ENCODE data around the gene INAVA. TPM values are rescaled to one million over a fixed set of nuclear protein-coding genes. Genes with fewer than 3 reads are reported as not detected.

The INAVA gene
- total and polyA plus RNA-seq, 2 of the 13 experiments (the other 11 are each of a cell fraction or from before 2014, with no cell fraction given): 6.0 to 13.5 TPM

DNA sequence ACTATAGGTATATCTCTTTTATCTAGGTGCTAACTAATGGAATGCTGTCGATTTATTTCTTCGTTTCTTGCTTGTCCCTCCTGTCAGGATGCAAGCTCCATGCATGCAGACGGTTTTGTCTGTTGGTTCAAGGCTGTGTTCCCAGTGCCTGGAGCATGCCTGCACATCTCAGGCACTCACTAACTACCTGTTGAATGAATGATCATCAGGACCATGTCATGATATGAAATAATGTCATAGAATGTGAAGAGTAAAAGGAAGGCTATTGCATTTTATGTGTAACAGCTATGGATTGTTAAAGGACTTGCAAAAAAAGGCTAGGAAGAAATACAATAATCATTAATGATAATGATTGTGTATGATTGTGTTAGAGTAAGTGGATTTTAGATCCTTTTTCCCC, 17.7 kb upstream of the INAVA start:
- 0 out of 5 replicates have a peak, but pooled peaks cover 0 to 4% of the 10 kb centered on the region in 2 experiments for H3K27me3 ChIP-seq (ENCODE audit: control insufficient read depth in 1 of 2, insufficient read depth in 2 of 2, low read length in 2 of 2)
- BruUV-seq (replicated peaks): no TSS peak
- TF ChIP-seq, protein P1, sequence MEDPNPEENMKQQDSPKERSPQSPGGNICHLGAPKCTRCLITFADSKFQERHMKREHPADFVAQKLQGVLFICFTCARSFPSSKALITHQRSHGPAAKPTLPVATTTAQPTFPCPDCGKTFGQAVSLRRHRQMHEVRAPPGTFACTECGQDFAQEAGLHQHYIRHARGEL (CRISPR knock-in tag; IDR thresholded peaks at IDR 0.05): no peak
- TF ChIP-seq TEAD2 (CRISPR knock-in tag; IDR thresholded peaks at IDR 0.05) (no peak), ETV5 (CRISPR knock-in tag; IDR thresholded peaks at IDR 0.05; ENCODE audit: borderline replicate concordance) (no peak)
- ATAC-seq (no peak), FAIRE-seq (no peak), DNase-seq (ENCODE audit: low spot score) (no peak)
- no peak overlapping the region for H2AFZ ChIP-seq (ENCODE audit: low read length)
- ChIA-PET POLR2A (no interaction called here), CTCF (ENCODE audit: low intra/inter-chr PET ratio, low total read pairs) (no interaction called here)
- no peaks in the 10 kb centered on the region for H3K9me3 ChIP-seq (ENCODE audit: low read length)
- H3K79me2 ChIP-seq (ENCODE audit: insufficient read depth, low read length): no peaks in the 10 kb centered on the region
- no peak overlapping the region for H3K4me2 ChIP-seq (ENCODE audit: low read depth, low read length)
- 47% methylated on average over 3 of the region's 3 CpGs for WGBS (ENCODE audit: low lambda C conversion rate)
- no peaks in the 10 kb centered on the region for H3K4me1 ChIP-seq (ENCODE audit: insufficient read depth, low read length)
- H3K36me3 ChIP-seq (replicated peaks in 1 of 2; ENCODE audit: control insufficient read depth in 1 of 2, insufficient read depth in 2 of 2, low read length in 2 of 2): no peaks in the 10 kb centered on the region
- no peak overlapping the region for H3K9ac ChIP-seq (ENCODE audit: insufficient read depth, low read depth, low read length)
- no peak overlapping the region for H3K27ac ChIP-seq (ENCODE audit: extremely low read length, insufficient read depth, low read length)
- in situ Hi-C loops (cut with HindIII; ENCODE audit: extremely low pct_ligation_motif_present, low pct_unique_long_range_greater_than_20kb): no loop called here
- no peaks in the 10 kb centered on the region for H4K20me1 ChIP-seq (ENCODE audit: insufficient read depth, low read length)
- no peak overlapping the region for H3K4me3 ChIP-seq (replicated peaks in 1 of 3; ENCODE audit: insufficient read depth in 1 of 3, low read depth in 2 of 3, low read length in 3 of 3)
- intact Hi-C loops (cut with micrococcal nuclease; ENCODE audit: unreplicated experiment): no loop called here

DNA sequence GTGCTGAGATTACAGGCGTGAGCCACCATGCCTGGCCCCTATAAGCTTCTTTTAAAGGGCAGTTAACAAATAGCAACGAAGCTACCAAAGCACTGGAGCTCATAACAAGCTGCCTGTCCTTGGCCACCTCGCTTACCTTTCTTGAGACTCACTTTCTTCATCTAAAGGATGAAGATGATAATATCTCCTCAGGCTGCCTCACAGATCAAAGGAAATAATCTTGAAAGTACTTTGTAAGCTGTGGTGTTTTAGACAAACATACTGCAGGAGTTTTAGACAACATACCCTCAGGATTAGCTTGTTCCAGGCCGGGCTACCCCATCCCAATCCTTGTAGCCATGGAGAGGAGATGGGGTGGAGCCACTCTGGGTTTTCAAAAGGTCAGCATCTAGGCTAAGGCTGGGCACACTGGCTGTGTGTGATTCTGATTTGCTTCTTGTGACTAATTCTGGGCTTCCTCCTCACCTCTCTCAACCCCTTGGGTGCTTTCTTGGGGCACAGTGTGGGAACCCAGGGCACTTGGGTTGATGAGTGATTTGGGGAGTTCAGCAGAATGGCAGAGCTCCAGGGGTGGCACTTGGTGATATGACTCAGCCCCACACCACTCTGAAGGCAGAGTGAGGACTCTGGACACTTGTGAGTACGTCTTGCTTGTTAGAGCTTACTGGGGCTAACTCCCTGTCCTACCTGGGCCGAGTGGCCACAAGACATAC, 16.7 kb upstream of the INAVA start:
- Histone ChIP-seq H3K36me3 (replicated peaks in 1 of 2; ENCODE audit: control insufficient read depth in 1 of 2, insufficient read depth in 2 of 2, low read length in 2 of 2) (no peaks in the 10 kb centered on the region), H3K9me3 (ENCODE audit: low read length) (no peaks in the 10 kb centered on the region), H3K27me3 (ENCODE audit: control insufficient read depth in 1 of 2, insufficient read depth in 2 of 2, low read length in 2 of 2) (0 out of 5 replicates have a peak, but pooled peaks cover 0 to 4% of the 10 kb centered on the region in 2 experiments), H3K27ac (ENCODE audit: extremely low read length, insufficient read depth, low read length) (no peak overlapping the region), H2AFZ (ENCODE audit: low read length) (no peak overlapping the region), H3K4me1 (ENCODE audit: insufficient read depth, low read length) (no peaks in the 10 kb centered on the region), H3K4me2 (ENCODE audit: low read depth, low read length) (no peak overlapping the region), H3K9ac (ENCODE audit: insufficient read depth, low read depth, low read length) (no peak overlapping the region), H3K4me3 (replicated peaks in 1 of 3; ENCODE audit: insufficient read depth in 1 of 3, low read depth in 2 of 3, low read length in 3 of 3) (no peak overlapping the region), H4K20me1 (ENCODE audit: insufficient read depth, low read length) (no peaks in the 10 kb centered on the region), H3K79me2 (ENCODE audit: insufficient read depth, low read length) (no peaks in the 10 kb centered on the region)
- POLR2A ChIA-PET: no interaction called here
- 57% methylated on average over 4 of the region's 6 CpGs for WGBS (ENCODE audit: low lambda C conversion rate)
- BruUV-seq (replicated peaks): no TSS peak
- no peak for FAIRE-seq
- in situ Hi-C loops (cut with HindIII; ENCODE audit: extremely low pct_ligation_motif_present, low pct_unique_long_range_greater_than_20kb) (no loop called here), intact Hi-C loops (cut with micrococcal nuclease; ENCODE audit: unreplicated experiment) (no loop called here)
- DNase-seq (ENCODE audit: low spot score): no peak
- no peak for ATAC-seq
- CTCF ChIA-PET (ENCODE audit: low intra/inter-chr PET ratio, low total read pairs): no interaction called here
- TF ChIP-seq ZFP62 (CRISPR knock-in tag; IDR thresholded peaks at IDR 0.05) (no peak), HOXA3 (CRISPR knock-in tag; IDR thresholded peaks at IDR 0.05) (no peak), MZF1 (CRISPR knock-in tag; IDR thresholded peaks at IDR 0.05; ENCODE audit: borderline replicate concordance) (no peak), ZFP1 (CRISPR knock-in tag; IDR thresholded peaks at IDR 0.05) (no peak), ZC3H4 (CRISPR knock-in tag; IDR thresholded peaks at IDR 0.05; ENCODE audit: borderline replicate concordance) (no peak), ZNF205 (CRISPR knock-in tag; IDR thresholded peaks at IDR 0.05) (no peak), ZNF747 (CRISPR knock-in tag; IDR thresholded peaks at IDR 0.05; ENCODE audit: borderline replicate concordance) (no peak), SIX1 (CRISPR knock-in tag; IDR thresholded peaks at IDR 0.05; ENCODE audit: borderline replicate concordance) (no peak), CBX5 (CRISPR knock-in tag; IDR thresholded peaks at IDR 0.05; ENCODE audit: borderline replicate concordance) (no peak)
- TF ChIP-seq, protein P2, sequence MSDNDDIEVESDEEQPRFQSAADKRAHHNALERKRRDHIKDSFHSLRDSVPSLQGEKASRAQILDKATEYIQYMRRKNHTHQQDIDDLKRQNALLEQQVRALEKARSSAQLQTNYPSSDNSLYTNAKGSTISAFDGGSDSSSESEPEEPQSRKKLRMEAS (IDR thresholded peaks at IDR 0.05): no peak
- TF ChIP-seq, protein P3, sequence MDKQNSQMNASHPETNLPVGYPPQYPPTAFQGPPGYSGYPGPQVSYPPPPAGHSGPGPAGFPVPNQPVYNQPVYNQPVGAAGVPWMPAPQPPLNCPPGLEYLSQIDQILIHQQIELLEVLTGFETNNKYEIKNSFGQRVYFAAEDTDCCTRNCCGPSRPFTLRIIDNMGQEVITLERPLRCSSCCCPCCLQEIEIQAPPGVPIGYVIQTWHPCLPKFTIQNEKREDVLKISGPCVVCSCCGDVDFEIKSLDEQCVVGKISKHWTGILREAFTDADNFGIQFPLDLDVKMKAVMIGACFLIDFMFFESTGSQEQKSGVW (CRISPR knock-in tag; IDR thresholded peaks at IDR 0.05; ENCODE audit: borderline replicate concordance): no peak
- TF ChIP-seq, protein P4, sequence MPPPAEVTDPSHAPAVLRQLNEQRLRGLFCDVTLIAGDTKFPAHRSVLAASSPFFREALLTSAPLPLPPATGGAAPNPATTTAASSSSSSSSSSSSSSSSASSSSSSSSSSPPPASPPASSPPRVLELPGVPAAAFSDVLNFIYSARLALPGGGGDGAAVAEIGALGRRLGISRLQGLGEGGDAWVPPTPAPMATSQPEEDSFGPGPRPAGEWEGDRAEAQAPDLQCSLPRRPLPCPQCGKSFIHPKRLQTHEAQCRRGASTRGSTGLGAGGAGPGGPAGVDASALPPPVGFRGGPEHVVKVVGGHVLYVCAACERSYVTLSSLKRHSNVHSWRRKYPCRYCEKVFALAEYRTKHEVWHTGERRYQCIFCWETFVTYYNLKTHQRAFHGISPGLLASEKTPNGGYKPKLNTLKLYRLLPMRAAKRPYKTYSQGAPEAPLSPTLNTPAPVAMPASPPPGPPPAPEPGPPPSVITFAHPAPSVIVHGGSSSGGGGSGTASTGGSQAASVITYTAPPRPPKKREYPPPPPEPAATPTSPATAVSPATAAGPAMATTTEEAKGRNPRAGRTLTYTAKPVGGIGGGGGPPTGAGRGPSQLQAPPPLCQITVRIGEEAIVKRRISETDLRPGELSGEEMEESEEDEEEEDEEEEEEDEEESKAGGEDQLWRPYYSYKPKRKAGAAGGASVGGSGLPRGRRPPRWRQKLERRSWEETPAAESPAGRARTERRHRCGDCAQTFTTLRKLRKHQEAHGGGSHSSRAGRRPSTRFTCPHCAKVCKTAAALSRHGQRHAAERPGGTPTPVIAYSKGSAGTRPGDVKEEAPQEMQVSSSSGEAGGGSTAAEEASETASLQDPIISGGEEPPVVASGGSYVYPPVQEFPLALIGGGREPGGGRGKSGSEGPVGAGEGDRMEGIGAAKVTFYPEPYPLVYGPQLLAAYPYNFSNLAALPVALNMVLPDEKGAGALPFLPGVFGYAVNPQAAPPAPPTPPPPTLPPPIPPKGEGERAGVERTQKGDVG (CRISPR knock-in tag; IDR thresholded peaks at IDR 0.05; ENCODE audit: borderline replicate concordance): no peak
